SU-DHL-6 (cell line): Measurements from ENCODE around the gene SKOR1.

Source experiments
- H2AFZ ChIP-seq: fragments of 200-600 bp; sonication (generic); 2 replicates; pipeline ENCODE4 v1.6.1; 2014; ENCODE audit warnings: low read depth, mild to moderate bottlenecking, moderate library complexity, mixed read lengths, antibody characterized with exemption, low read length; ENCODE audit not compliant: severe bottlenecking
- H3F3A ChIP-seq: fragments of 200-600 bp; shearing (Covaris generic); 2 replicates; pipeline ENCODE4 v1.6.0; 2016; ENCODE audit warnings: antibody characterized with exemption, mild to moderate bottlenecking; ENCODE audit not compliant: insufficient read depth
- H3K27ac ChIP-seq: fragments of 200-600 bp; sonication (generic); 2 replicates; pipeline ENCODE4 v1.5.1; 2016; ENCODE audit warnings: low read depth, mild to moderate bottlenecking, low read length, moderate library complexity, mixed read lengths
- H3K27me3 ChIP-seq: fragments of 200-600 bp; sonication (generic), shearing (Covaris generic); 2 replicates; pipeline ENCODE4 v1.6.0; 2014; ENCODE audit warnings: mild to moderate bottlenecking, low read length
- H3K36me3 ChIP-seq: fragments of 200-600 bp; sonication (generic); 2 replicates; pipeline ENCODE4 v1.6.1; 2014; ENCODE audit warnings: mild to moderate bottlenecking, low read length, mixed read lengths
- H3K4me2 ChIP-seq: fragments of 300-600, 200-600 bp; shearing (Covaris generic), sonication (generic); 2 replicates; pipeline ENCODE4 v1.6.0; 2014; ENCODE audit warnings: low read length, low read depth, mild to moderate bottlenecking; ENCODE audit not compliant: poor library complexity, severe bottlenecking
- H3K4me3 ChIP-seq: fragments of 200-600 bp; sonication (generic); 2 replicates; pipeline ENCODE4 v1.5.1; 2014; ENCODE audit warnings: antibody characterized with exemption, low read length, mild to moderate bottlenecking, mixed read lengths; ENCODE audit not compliant: insufficient read depth, poor library complexity, severe bottlenecking
- H3K79me2 ChIP-seq: fragments of 200-600 bp; sonication (generic); 2 replicates; pipeline ENCODE4 v1.6.1; 2014; ENCODE audit warnings: mild to moderate bottlenecking, low read length, moderate library complexity; ENCODE audit not compliant: insufficient read depth
- H3K9ac ChIP-seq: fragments of 200-600 bp; sonication (generic); 2 replicates; pipeline ENCODE4 v1.7.0; 2014; ENCODE audit warnings: mild to moderate bottlenecking, low read length
- H3K9me2 ChIP-seq: fragments of 200-600 bp; sonication (generic); replicated peaks from 2 replicates; pipeline ENCODE4 v1.6.1; 2014; ENCODE audit warnings: low read length; ENCODE audit not compliant: insufficient read depth
- H3K9me3 ChIP-seq: fragments of 200-600 bp; sonication (generic); 2 replicates; pipeline ENCODE4 v1.6.1; 2014; ENCODE audit warnings: low read length, mixed read lengths; ENCODE audit not compliant: insufficient read depth
- H4K20me1 ChIP-seq: fragments of 200-600 bp; sonication (generic); 2 replicates; pipeline ENCODE4 v1.6.1; 2014; ENCODE audit warnings: low read depth, mild to moderate bottlenecking, antibody characterized with exemption, low read length, moderate library complexity, mixed read lengths
- EZH2phosphoT487 ChIP-seq: fragments of 200-600 bp; sonication (generic), shearing (Covaris generic); conservative IDR thresholded peaks from 2 replicates; pipeline ENCODE4 v1.6.1; 2018; ENCODE audit warnings: mild to moderate bottlenecking, antibody characterized with exemption, low read length, moderate library complexity, mixed read lengths
- TF ChIP-seq, protein P1 (sequence below): fragments of 200-600 bp; sonication (generic); IDR thresholded peaks from one replicate; pipeline ENCODE4 v1.5.1; 2017; ENCODE audit warnings: antibody characterized with exemption, mild to moderate bottlenecking, low read length, moderate library complexity; ENCODE audit not compliant: insufficient read depth, poor library complexity, severe bottlenecking

SKOR1 gene

DNA sequence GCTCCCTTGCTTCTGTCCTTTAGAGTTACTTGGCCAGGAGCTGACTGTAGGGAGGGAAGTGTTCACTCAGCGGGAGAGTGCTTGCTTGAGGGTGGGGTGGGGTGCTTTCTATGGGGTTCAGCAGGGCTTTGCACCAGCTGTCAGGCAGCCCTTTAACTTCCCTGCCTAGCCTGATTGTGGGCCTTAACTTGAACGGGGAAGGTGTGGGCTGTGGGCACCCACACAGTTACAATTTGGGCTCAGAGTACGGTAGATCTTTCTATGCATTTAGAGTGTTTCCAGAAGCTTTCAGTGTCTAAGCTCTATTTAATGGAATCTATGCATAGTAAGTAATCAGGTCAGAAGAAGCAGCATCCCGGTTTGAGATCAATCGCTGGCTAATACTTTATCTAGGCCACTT, 48.2 kb upstream of the SKOR1 start:
- H3K27me3 ChIP-seq: no peaks in the 10 kb centered on the region
- TF ChIP-seq, protein P1, sequence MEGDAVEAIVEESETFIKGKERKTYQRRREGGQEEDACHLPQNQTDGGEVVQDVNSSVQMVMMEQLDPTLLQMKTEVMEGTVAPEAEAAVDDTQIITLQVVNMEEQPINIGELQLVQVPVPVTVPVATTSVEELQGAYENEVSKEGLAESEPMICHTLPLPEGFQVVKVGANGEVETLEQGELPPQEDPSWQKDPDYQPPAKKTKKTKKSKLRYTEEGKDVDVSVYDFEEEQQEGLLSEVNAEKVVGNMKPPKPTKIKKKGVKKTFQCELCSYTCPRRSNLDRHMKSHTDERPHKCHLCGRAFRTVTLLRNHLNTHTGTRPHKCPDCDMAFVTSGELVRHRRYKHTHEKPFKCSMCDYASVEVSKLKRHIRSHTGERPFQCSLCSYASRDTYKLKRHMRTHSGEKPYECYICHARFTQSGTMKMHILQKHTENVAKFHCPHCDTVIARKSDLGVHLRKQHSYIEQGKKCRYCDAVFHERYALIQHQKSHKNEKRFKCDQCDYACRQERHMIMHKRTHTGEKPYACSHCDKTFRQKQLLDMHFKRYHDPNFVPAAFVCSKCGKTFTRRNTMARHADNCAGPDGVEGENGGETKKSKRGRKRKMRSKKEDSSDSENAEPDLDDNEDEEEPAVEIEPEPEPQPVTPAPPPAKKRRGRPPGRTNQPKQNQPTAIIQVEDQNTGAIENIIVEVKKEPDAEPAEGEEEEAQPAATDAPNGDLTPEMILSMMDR: no peak
- TF ChIP-seq EZH2phosphoT487: no peak

DNA sequence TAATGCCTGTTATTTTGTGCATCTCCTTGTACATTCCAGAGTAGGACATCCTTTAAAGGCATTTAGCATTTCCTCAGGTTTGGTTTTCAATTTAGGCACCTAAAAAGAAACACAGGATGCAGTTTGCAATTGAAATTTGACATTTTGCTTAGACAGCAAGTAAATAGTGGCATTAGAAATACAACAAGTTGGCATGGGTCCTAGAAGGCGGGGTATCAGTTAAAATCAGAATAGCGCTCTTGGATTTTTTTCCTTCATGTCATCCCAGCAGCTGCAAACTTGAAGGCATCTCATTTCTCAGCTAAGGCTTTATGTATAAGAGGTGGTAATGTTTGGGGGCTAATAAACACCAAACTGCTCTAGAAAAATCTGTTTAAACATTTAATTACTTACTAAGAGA, 47.5 kb upstream of the SKOR1 start:
- H3K36me3 ChIP-seq: no peaks in the 10 kb centered on the region
- H3K79me2 ChIP-seq: no peaks in the 10 kb centered on the region
- H3K9ac ChIP-seq: no peak overlapping the region
- H3K9me2 ChIP-seq: no peaks in the 10 kb centered on the region
- H3K27me3 ChIP-seq: no peaks in the 10 kb centered on the region
- H3K4me2 ChIP-seq: no peak overlapping the region
- H3F3A ChIP-seq: no peaks in the 10 kb centered on the region
- H3K27ac ChIP-seq: no peak overlapping the region
- no peak overlapping the region for H3K4me3 ChIP-seq
- TF ChIP-seq EZH2phosphoT487: no peak
- TF ChIP-seq, protein P1: no peak
- no peaks in the 10 kb centered on the region for H4K20me1 ChIP-seq
- H3K9me3 ChIP-seq: no peaks in the 10 kb centered on the region
- H2AFZ ChIP-seq: no peak overlapping the region

More for the DNA sequence above, 48.2 kb upstream of the SKOR1 start:
- Histone ChIP-seq H3K9ac (no peak overlapping the region), H3K9me3 (no peaks in the 10 kb centered on the region), H3K79me2 (no peaks in the 10 kb centered on the region), H4K20me1 (no peaks in the 10 kb centered on the region), H2AFZ (no peak overlapping the region), H3K36me3 (no peaks in the 10 kb centered on the region), H3F3A (no peaks in the 10 kb centered on the region), H3K4me3 (no peak overlapping the region), H3K4me2 (no peak overlapping the region), H3K27ac (no peak overlapping the region), H3K9me2 (no peaks in the 10 kb centered on the region)

DNA sequence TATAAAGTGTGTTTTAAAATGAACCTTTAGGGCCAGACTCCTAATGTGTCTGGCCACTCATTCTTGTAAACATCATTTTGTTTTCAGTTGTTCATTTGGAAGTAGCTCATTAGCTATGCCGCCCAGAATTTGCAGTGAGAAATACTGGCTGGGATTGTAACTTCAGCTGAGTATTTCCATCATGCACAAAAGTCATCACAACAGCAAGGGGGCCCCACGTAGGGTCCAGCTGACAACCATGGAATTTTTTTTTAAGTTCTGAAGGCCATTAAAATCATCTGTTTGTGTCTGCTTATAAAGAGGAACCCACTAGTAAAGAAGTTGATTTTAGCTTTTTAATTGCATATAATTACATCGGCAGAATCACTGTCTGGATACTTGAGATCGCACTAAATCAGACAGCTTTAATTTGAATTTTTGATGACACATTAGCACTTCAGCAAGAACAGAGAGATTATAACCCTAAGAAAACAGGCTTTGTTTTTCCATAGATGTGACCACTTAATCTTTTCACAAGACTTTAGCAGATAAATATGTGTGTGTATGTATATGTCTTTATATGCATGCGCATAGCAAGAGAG, 46.3 kb upstream of the SKOR1 start:
- H3K4me3 ChIP-seq: no peak overlapping the region
- H3F3A ChIP-seq: peaks cover 7% of the 10 kb centered on the region
- no peaks in the 10 kb centered on the region for H3K9me2 ChIP-seq
- H3K27me3 ChIP-seq: no peaks in the 10 kb centered on the region
- TF ChIP-seq, protein P1: no peak
- no peak for TF ChIP-seq EZH2phosphoT487
- no peak overlapping the region for H3K27ac ChIP-seq
- no peaks in the 10 kb centered on the region for H3K36me3 ChIP-seq
- no peak overlapping the region for H2AFZ ChIP-seq
- H3K79me2 ChIP-seq: no peaks in the 10 kb centered on the region
- H3K9me3 ChIP-seq: no peaks in the 10 kb centered on the region
- H4K20me1 ChIP-seq: no peaks in the 10 kb centered on the region
- no peak overlapping the region for H3K4me2 ChIP-seq
- H3K9ac ChIP-seq: no peak overlapping the region
